ENCODE results near the gene NAT10. TPM values are rescaled to one million over a fixed set of nuclear protein-coding genes. Genes with fewer than 3 reads are reported as not detected.

Gene NAT10
- polyA plus RNA-seq, 1 of the 3 experiments (the other 2 are of a cell fraction): 31.0 TPM

DNA sequence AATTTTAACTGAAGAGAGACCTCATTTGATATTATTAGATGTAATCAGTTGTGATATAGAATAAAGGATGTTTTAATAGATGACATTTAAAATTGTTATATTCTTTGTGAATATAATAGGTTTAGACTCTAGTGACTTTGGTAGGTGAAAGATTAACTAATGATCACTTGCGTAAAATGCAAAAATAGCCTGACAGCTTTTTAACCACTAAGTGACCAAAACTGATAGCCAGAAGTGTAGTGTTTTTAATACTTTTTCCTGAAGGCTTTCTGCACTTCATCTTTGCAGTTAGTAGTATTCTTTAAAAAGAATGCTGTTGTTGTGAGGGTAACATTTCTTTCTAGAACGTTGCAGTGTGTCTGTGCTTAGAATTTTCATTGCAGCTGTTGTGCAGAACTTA lies 48.8 kb upstream of the NAT10 start (continued):
- TF ChIP-seq, protein P1, sequence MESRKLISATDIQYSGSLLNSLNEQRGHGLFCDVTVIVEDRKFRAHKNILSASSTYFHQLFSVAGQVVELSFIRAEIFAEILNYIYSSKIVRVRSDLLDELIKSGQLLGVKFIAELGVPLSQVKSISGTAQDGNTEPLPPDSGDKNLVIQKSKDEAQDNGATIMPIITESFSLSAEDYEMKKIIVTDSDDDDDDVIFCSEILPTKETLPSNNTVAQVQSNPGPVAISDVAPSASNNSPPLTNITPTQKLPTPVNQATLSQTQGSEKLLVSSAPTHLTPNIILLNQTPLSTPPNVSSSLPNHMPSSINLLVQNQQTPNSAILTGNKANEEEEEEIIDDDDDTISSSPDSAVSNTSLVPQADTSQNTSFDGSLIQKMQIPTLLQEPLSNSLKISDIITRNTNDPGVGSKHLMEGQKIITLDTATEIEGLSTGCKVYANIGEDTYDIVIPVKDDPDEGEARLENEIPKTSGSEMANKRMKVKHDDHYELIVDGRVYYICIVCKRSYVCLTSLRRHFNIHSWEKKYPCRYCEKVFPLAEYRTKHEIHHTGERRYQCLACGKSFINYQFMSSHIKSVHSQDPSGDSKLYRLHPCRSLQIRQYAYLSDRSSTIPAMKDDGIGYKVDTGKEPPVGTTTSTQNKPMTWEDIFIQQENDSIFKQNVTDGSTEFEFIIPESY (IDR thresholded peaks at IDR 0.05; ENCODE audit: borderline replicate concordance, low read depth): no peak
- TF ChIP-seq NRF1 (IDR thresholded peaks at IDR 0.05; ENCODE audit: low read depth, low read length) (no peak), MEF2A (IDR thresholded peaks at IDR 0.05; ENCODE audit: borderline replicate concordance, low read depth) (no peak), RXRA (IDR thresholded peaks at IDR 0.05; ENCODE audit: borderline replicate concordance, low read depth) (no peak), RFX5 (IDR thresholded peaks at IDR 0.05; ENCODE audit: low read length) (no peak), YY1 (IDR thresholded peaks at IDR 0.05; ENCODE audit: low read depth) (no peak), JUND (IDR thresholded peaks at IDR 0.05) (no peak), TEAD4 (IDR thresholded peaks at IDR 0.05; ENCODE audit: borderline replicate concordance, insufficient read depth) (no peak), MXI1 (IDR thresholded peaks at IDR 0.05; ENCODE audit: low read depth, low read length) (no peak)
- TF ChIP-seq, protein P2, sequence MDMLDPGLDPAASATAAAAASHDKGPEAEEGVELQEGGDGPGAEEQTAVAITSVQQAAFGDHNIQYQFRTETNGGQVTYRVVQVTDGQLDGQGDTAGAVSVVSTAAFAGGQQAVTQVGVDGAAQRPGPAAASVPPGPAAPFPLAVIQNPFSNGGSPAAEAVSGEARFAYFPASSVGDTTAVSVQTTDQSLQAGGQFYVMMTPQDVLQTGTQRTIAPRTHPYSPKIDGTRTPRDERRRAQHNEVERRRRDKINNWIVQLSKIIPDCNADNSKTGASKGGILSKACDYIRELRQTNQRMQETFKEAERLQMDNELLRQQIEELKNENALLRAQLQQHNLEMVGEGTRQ (IDR thresholded peaks at IDR 0.05; ENCODE audit: borderline replicate concordance, low read depth, low read length): no peak
- TF ChIP-seq, protein P3, sequence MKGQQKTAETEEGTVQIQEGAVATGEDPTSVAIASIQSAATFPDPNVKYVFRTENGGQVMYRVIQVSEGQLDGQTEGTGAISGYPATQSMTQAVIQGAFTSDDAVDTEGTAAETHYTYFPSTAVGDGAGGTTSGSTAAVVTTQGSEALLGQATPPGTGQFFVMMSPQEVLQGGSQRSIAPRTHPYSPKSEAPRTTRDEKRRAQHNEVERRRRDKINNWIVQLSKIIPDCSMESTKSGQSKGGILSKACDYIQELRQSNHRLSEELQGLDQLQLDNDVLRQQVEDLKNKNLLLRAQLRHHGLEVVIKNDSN (IDR thresholded peaks at IDR 0.05; ENCODE audit: borderline replicate concordance, low read depth): no peak
- TF ChIP-seq, protein P4, sequence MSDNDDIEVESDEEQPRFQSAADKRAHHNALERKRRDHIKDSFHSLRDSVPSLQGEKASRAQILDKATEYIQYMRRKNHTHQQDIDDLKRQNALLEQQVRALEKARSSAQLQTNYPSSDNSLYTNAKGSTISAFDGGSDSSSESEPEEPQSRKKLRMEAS (IDR thresholded peaks at IDR 0.05; ENCODE audit: low read depth): no peak

DNA sequence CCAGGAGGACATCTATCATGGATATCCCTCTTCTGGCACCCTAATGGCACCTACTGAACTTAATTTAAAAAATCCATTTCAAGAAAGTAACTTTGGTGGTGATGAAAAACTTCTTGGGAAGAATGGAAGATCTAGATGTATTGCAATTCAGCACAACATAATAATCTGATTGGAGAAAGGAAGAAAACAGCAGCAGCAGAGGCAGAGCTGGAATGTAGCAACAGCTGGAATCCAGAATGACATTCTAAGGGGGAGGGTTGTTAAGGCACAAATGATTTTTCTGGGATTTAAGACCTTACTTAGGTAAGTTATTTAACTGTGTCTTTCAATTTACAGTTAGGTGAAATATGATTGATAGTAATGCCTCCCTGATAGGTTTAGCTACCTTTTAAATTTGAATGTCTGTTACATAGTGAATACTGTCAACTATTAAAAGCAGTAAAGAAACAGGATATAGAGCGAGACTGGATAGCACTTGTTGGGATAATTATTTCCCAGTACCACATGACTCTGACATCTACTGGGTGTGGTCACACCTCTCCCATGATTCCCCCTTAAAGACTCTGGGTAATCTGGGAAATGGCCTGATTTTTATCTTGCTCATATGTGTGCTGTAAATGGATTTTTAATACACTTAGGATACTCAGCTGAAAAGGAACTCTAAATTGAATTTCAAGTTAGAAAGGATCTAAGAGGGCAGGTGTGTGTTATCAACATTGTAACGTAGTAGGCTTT lies 42.2 kb upstream of the NAT10 start:
- Histone ChIP-seq H3K4me3 (ENCODE audit: low read depth in 2 of 2, low read length in 1 of 2) (no peak overlapping the region), H3K4me1 (ENCODE audit: control insufficient read depth in 1 of 2, insufficient read depth in 2 of 2, low read depth in 1 of 2, low read length in 1 of 2) (peaks cover 0 to 68% of the 10 kb centered on the region in 2 experiments), H3F3A (replicated peaks; ENCODE audit: insufficient read depth) (peaks cover 13% of the 10 kb centered on the region), H2AFZ (ENCODE audit: low read depth) (no peak overlapping the region), H3K79me2 (ENCODE audit: insufficient read depth) (peaks cover 100% of the 10 kb centered on the region), H3K27ac (ENCODE audit: low read depth in 2 of 2, low read length in 1 of 2) (no peak overlapping the region), H3K9me3 (no peaks in the 10 kb centered on the region), H3K9me2 (no peaks in the 10 kb centered on the region), H4K20me1 (ENCODE audit: insufficient read depth) (peaks cover 99% of the 10 kb centered on the region), H3K9ac (no peak overlapping the region), H3K36me3 (replicated peaks in 1 of 2; ENCODE audit: control insufficient read depth in 1 of 2, insufficient read depth in 2 of 2, low read length in 1 of 2) (peaks cover 26 to 43% of the 10 kb centered on the region in 2 experiments), H3K4me2 (no peak overlapping the region), H3K27me3 (ENCODE audit: insufficient read depth) (no peaks in the 10 kb centered on the region)
- TF ChIP-seq FOXM1 (IDR thresholded peaks at IDR 0.05; ENCODE audit: low read depth): no peak
- peak; percentile 62; the same call in 1 of the 2 replicates for TF ChIP-seq MXI1 (IDR thresholded peaks at IDR 0.05; ENCODE audit: low read depth, low read length)
- no peak for TF ChIP-seq ELF1 (IDR thresholded peaks at IDR 0.05)
- ChIA-PET POLR2A (no interaction called here), CTCF (interaction anchor here (0.8 kb wide), 1 partner anchor 10 kb away, joined by 3 read pairs; no protein-coding TSS in a partner anchor)
- DNase-seq: peak; percentile 34
- WGBS (ENCODE audit: low lambda C conversion rate): 98% methylated on average over 2 of the region's 2 CpGs

Data from SK-N-SH (cell line).